HEK293 (cell line): ENCODE measurements around the gene RBPJ.
"Not testable (repeated sequence)": the region's sequence is repeated elsewhere in the genome, so short reads cannot be mapped to it uniquely, and the experiment has no call there.

ENCODE experiments used
- CTCF ChIA-PET: fragments of 350-600 bp; formaldehyde crosslinking; extraction: SDS; loops from one replicate; lab custom pipeline; 2021; ENCODE audit warnings: antibody characterized with exemption; lab: Yijun Ruan, JAX
- POLR2A ChIA-PET: fragments of 300-600 bp; formaldehyde crosslinking; extraction: SDS; loops from one replicate; lab custom pipeline; 2020; ENCODE audit warnings: antibody characterized with exemption, inconsistent platforms; lab: Yijun Ruan, JAX
- H3K27ac ChIP-seq: fragments of 200-500 bp; sonication (Bioruptor generic); 2 replicates; pipeline ENCODE4 v1.5.1; 2014; ENCODE audit warnings: low read depth, low read length, control low read depth, inconsistent platforms; ENCODE audit errors: extremely low read depth
- H3K36me3 ChIP-seq, 2 experiments: fragments of 200-500 bp in 1 of 2; sonication (Bioruptor generic) in 1 of 2; 1 replicate in 1 of 2; 2 replicates in 1 of 2; pipeline ENCODE4 v1.5.1; 2014 to 2017; ENCODE audit warnings: inconsistent platforms in 2 of 2, low read length in 2 of 2; ENCODE audit not compliant: control insufficient read depth in 2 of 2, insufficient read depth in 1 of 2
- H3K4me1 ChIP-seq: fragments of 200-500 bp; sonication (Bioruptor generic); 2 replicates; pipeline ENCODE4 v1.5.1; 2014; ENCODE audit warnings: mild to moderate bottlenecking, low read length, inconsistent platforms; ENCODE audit not compliant: control insufficient read depth, insufficient read depth
- H3K4me3 ChIP-seq: 2 replicates; pipeline ENCODE4 v1.5.1; 2011; ENCODE audit warnings: low read depth, mild to moderate bottlenecking, control low read depth, low read length, moderate library complexity
- H3K9me3 ChIP-seq: fragments of 200-500 bp; sonication (Bioruptor generic); 2 replicates; pipeline ENCODE4 v1.5.1; 2014; ENCODE audit warnings: low read depth, low read length, inconsistent platforms; ENCODE audit not compliant: control insufficient read depth, insufficient read depth
- EGR2 ChIP-seq: fragments of 450-650 bp; formaldehyde crosslinking; IDR thresholded peaks from 2 replicates; pipeline ENCODE4 v1.5.1; 2016; ENCODE audit warnings: low read depth, missing biosample characterization, missing genetic modification characterization
- GLIS2 ChIP-seq: fragments of 450-650 bp; formaldehyde crosslinking; IDR thresholded peaks from 2 replicates; pipeline ENCODE4 v1.5.1; 2016; ENCODE audit warnings: missing biosample characterization, missing genetic modification characterization
- KLF1 ChIP-seq: fragments of 450-650 bp; formaldehyde crosslinking; IDR thresholded peaks from 2 replicates; pipeline ENCODE4 v1.5.1; 2016; ENCODE audit warnings: missing biosample characterization, missing genetic modification characterization
- KLF10 ChIP-seq: fragments of 450-650 bp; IDR thresholded peaks from 2 replicates; pipeline ENCODE4 v1.5.1; 2018; ENCODE audit warnings: missing biosample characterization, mild to moderate bottlenecking, missing genetic modification characterization
- KLF9 ChIP-seq: fragments of 450-650 bp; formaldehyde crosslinking; IDR thresholded peaks from 2 replicates; pipeline ENCODE4 v1.5.1; 2016; ENCODE audit warnings: missing biosample characterization, missing genetic modification characterization, low read depth
- OSR2 ChIP-seq: fragments of 450-650 bp; formaldehyde crosslinking; IDR thresholded peaks from 2 replicates; pipeline ENCODE4 v1.5.1; 2016; ENCODE audit warnings: missing biosample characterization, missing genetic modification characterization
- PRDM4 ChIP-seq: fragments of 450-650 bp; formaldehyde crosslinking; IDR thresholded peaks from 2 replicates; pipeline ENCODE4 v1.5.1; 2017; ENCODE audit warnings: missing biosample characterization, missing genetic modification characterization
- PRDM6 ChIP-seq: fragments of 450-650 bp; formaldehyde crosslinking; IDR thresholded peaks from 2 replicates; pipeline ENCODE4 v1.5.1; 2017; ENCODE audit warnings: missing biosample characterization, missing genetic modification characterization
- ZBTB17 ChIP-seq: fragments of 450-650 bp; formaldehyde crosslinking; IDR thresholded peaks from 2 replicates; pipeline ENCODE4 v1.5.1; 2016; ENCODE audit warnings: missing biosample characterization, missing genetic modification characterization
- ZFHX2 ChIP-seq: fragments of 450-650 bp; formaldehyde crosslinking; conservative IDR thresholded peaks from 2 replicates; pipeline ENCODE4 v1.5.1; 2016; ENCODE audit warnings: missing biosample characterization, missing genetic modification characterization
- ZNF335 ChIP-seq: fragments of 450-650 bp; formaldehyde crosslinking; conservative IDR thresholded peaks from 2 replicates; pipeline ENCODE4 v1.5.1; 2016; ENCODE audit warnings: missing biosample characterization, missing genetic modification characterization
- ZNF596 ChIP-seq: fragments of 450-650 bp; IDR thresholded peaks from 2 replicates; pipeline ENCODE4 v1.5.0; 2018; ENCODE audit warnings: missing biosample characterization, mild to moderate bottlenecking, missing genetic modification characterization, moderate library complexity
- ZSCAN18 ChIP-seq: fragments of 450-650 bp; formaldehyde crosslinking; IDR thresholded peaks from 2 replicates; pipeline ENCODE4 v1.5.1; 2016; ENCODE audit warnings: missing biosample characterization, missing genetic modification characterization
- TF ChIP-seq, protein P1 (sequence below): fragments of 450-650 bp; formaldehyde crosslinking; optimal IDR thresholded peaks from 2 replicates; pipeline ENCODE3; 2016; ENCODE audit warnings: missing biosample characterization, mild to moderate bottlenecking, missing genetic modification characterization
- TF ChIP-seq, protein P2 (sequence below): fragments of 450-650 bp; formaldehyde crosslinking; IDR thresholded peaks from 2 replicates; pipeline ENCODE4 v1.5.1; 2017; ENCODE audit warnings: missing biosample characterization, missing genetic modification characterization

RBPJ gene

DNA sequence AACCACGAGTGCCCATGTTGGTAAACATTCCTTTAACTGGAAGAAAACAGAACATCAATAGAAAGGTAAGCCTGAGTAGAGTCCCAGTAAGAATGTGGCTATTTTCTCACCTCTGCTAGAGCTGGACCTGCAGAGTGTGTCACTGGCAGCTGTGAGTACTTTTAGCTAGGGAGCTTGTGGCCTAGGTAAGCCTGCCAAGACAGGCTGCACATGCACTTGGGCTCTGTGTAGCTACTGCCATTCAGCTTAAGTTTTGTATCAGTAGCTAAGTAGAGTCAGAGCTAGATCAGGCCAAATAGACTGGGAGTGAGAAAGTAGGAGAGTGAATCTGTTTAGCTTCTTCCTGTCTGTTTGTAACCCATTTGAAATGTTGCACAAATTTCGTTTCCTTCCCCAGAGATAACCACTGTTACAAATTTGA is 35.3 kb downstream of the RBPJ start:
- H3K9me3 ChIP-seq: no peaks in the 10 kb centered on the region

DNA sequence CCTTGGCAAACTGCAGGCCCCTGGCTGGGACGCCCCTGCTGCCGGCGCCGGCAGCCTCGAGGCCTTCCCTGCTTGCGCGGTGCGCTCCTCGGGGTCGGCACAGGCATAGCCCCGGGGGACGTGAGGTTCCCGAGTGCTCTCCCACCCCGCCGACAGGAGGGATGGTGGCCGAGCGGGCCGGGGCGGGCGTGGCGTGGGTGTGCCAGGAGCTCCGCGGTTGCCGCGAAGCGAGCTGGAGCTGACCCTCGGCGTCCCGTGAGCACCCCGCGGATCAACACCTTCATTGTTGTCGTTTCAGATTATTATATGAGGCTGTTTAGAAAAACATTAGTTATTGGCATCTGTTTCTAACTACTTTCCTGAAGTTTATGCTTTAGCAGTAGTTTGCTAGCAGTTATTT is 38.7 kb downstream of the RBPJ start:
- H3K27ac ChIP-seq, H3K36me3 ChIP-seq, H3K4me1 ChIP-seq, POLR2A ChIA-PET, CTCF ChIA-PET, H3K9me3 ChIP-seq: not testable (repeated sequence)
- peak overlapping the region; percentile 31 for H3K4me3 ChIP-seq
- TF ChIP-seq EGR2 (peak; percentile 54; the same call in 1 of the 2 replicates), KLF10 (tag by site-specific recombination) (peak; percentile 50; the same call in 1 of the 2 replicates), ZFHX2 (tag by site-specific recombination) (peak; percentile 56), KLF1 (tag by site-specific recombination) (0 out of 2 replicates have a peak, but pooled peaks have one; percentile 28), KLF9 (tag by site-specific recombination) (peak; percentile 73; the same call in 1 of the 2 replicates), OSR2 (tag by site-specific recombination) (peak; percentile 16; the same call in 1 of the 2 replicates), GLIS2 (tag by site-specific recombination) (peak; percentile 39; the same call in 1 of the 2 replicates), ZNF335 (peak; percentile 40)
- TF ChIP-seq, protein P1, sequence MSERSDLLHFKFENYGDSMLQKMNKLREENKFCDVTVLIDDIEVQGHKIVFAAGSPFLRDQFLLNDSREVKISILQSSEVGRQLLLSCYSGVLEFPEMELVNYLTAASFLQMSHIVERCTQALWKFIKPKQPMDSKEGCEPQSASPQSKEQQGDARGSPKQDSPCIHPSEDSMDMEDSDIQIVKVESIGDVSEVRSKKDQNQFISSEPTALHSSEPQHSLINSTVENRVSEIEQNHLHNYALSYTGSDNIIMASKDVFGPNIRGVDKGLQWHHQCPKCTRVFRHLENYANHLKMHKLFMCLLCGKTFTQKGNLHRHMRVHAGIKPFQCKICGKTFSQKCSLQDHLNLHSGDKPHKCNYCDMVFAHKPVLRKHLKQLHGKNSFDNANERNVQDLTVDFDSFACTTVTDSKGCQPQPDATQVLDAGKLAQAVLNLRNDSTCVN (tag by site-specific recombination): peak; percentile 29

More for the DNA sequence above, 35.3 kb downstream of the RBPJ start:
- H3K36me3 ChIP-seq: no peaks in the 10 kb centered on the region
- H3K4me3 ChIP-seq: no peak overlapping the region
- no peak overlapping the region for H3K27ac ChIP-seq
- CTCF ChIA-PET: interaction anchor here (0.7 to 1.5 kb wide), 2 partner anchors 28 to 653 kb away, joined by 3 to 8 read pairs; no protein-coding TSS in a partner anchor
- 0 out of 2 replicates have a peak, but pooled peaks cover 2% of the 10 kb centered on the region for H3K4me1 ChIP-seq
- TF ChIP-seq ZBTB17 (tag by site-specific recombination) (no peak), ZNF596 (no peak), ZSCAN18 (tag by site-specific recombination) (no peak), PRDM6 (no peak), PRDM4 (tag by site-specific recombination) (no peak)
- TF ChIP-seq, protein P2, sequence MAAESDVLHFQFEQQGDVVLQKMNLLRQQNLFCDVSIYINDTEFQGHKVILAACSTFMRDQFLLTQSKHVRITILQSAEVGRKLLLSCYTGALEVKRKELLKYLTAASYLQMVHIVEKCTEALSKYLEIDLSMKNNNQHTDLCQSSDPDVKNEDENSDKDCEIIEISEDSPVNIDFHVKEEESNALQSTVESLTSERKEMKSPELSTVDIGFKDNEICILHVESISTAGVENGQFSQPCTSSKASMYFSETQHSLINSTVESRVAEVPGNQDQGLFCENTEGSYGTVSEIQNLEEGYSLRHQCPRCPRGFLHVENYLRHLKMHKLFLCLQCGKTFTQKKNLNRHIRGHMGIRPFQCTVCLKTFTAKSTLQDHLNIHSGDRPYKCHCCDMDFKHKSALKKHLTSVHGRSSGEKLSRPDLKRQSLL (tag by site-specific recombination): no peak
- POLR2A ChIA-PET: no interaction called here
